Measurements from ENCODE around the gene SYPL1. TPM values are rescaled to one million over a fixed set of nuclear protein-coding genes. Genes with fewer than 3 reads are reported as not detected.

Gene SYPL1
- total RNA-seq, 1 experiment from 2014 or later, result 78.0 TPM

DNA sequence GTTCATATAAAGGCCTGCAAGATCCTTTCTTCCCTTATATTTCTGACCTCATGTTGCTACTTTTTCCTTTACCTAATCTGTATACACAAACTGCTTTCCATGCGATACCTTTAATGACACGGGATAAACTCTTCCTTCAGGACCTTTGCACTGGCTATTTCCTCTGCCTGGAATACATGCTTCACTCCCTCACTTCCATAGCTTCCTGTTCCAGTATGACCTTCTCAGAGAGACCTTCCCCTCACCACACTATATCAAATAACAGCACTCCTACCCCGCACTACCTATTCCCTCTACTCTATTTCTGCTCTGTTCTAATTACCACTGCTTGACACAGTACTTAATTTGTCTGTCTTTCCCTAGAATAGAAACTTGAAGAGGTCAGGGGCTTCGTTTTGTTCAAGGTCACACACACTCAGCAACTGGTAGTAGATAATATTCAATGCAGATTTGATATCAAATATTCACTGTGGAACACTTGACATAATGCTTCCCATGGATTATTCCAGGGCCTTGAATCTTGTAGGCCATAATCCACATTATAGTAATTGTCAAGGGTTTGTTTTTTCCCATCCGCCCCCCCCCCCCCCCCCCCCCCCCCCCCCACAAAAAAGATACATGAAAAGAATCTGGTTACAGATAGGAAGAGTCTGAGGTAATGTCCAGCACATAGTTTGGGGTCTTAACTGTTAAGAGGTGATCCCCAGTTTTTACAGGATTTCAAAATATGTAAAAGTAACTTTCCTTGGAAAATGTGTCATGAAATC is 11.1 kb downstream of the SYPL1 start:
- no peak for ATAC-seq
- CTCF ChIA-PET, result no interaction called here
- no peaks in the 10 kb centered on the region for H3K9me3 ChIP-seq (ENCODE audit: control insufficient read depth in 1 of 2, insufficient read depth in 1 of 2, low read depth in 1 of 2, low read length in 2 of 2)
- intact Hi-C loops (cut with micrococcal nuclease), result no loop called here
- no TSS peak for BruUV-seq (replicated peaks)
- no peak overlapping the region for H3K4me3 ChIP-seq (replicated peaks in 1 of 2; ENCODE audit: low read depth in 1 of 2, low read length in 2 of 2)
- H2AFZ ChIP-seq (ENCODE audit: low read depth, low read length, poor library complexity, severe bottlenecking), result no peak overlapping the region
- DNase-seq (ENCODE audit: low read depth, low spot score), result no peak
- RAD21 ChIA-PET (ENCODE audit: low non-redundant PET in 1 of 2, low total read pairs in 2 of 2, uncharacterized antibody in 2 of 2, unreplicated experiment in 2 of 2), result no interaction called here
- peaks cover 31% of the 10 kb centered on the region for H4K20me1 ChIP-seq (ENCODE audit: insufficient read depth)
- peaks cover 4 to 24% of the 10 kb centered on the region in 2 experiments; a peak in 2 of 4 replicates for H3K4me1 ChIP-seq (ENCODE audit: control insufficient read depth in 1 of 2, insufficient read depth in 2 of 2, low read length in 2 of 2)
- POLR2A ChIA-PET, result no interaction called here
- H3K27ac ChIP-seq (ENCODE audit: low read depth, low read length), result no peak overlapping the region
- no peak for TF ChIP-seq EZH2phosphoT487 (IDR thresholded peaks at IDR 0.05; ENCODE audit: borderline replicate concordance)
- no peak for TF ChIP-seq SP1 (IDR thresholded peaks at IDR 0.05; ENCODE audit: low read depth)
- H3K9me2 ChIP-seq (ENCODE audit: insufficient read depth), result no peaks in the 10 kb centered on the region
- H3K9ac ChIP-seq (ENCODE audit: low read length), result no peak overlapping the region
- H3K27me3 ChIP-seq (ENCODE audit: insufficient read depth, low read length), result no peaks in the 10 kb centered on the region
- H3K4me2 ChIP-seq (ENCODE audit: low read length), result no peak overlapping the region
- H3K79me2 ChIP-seq (ENCODE audit: insufficient read depth, low read length), result peaks cover 81% of the 10 kb centered on the region
- peaks cover 3 to 9% of the 10 kb centered on the region in 2 experiments; a peak in 3 of 4 replicates for H3K36me3 ChIP-seq (ENCODE audit: control insufficient read depth in 1 of 2, insufficient read depth in 2 of 2, low read length in 2 of 2)

- ChIA-PET CTCF (no interaction called here), RAD21 (ENCODE audit: low non-redundant PET in 1 of 2, low total read pairs in 2 of 2, uncharacterized antibody in 2 of 2, unreplicated experiment in 2 of 2) (no interaction called here), POLR2A (no interaction called here)
- Histone ChIP-seq H2AFZ (ENCODE audit: low read depth, low read length, poor library complexity, severe bottlenecking) (no peak overlapping the region), H4K20me1 (ENCODE audit: insufficient read depth) (peaks cover 21% of the 10 kb centered on the region), H3K36me3 (ENCODE audit: control insufficient read depth in 1 of 2, insufficient read depth in 2 of 2, low read length in 2 of 2) (peaks cover 3 to 13% of the 10 kb centered on the region in 2 experiments; a peak in 3 of 4 replicates), H3K9me2 (ENCODE audit: insufficient read depth) (no peaks in the 10 kb centered on the region), H3K4me3 (replicated peaks in 1 of 2; ENCODE audit: low read depth in 1 of 2, low read length in 2 of 2) (no peak overlapping the region), H3K79me2 (ENCODE audit: insufficient read depth, low read length) (peaks cover 66% of the 10 kb centered on the region), H3K9me3 (ENCODE audit: control insufficient read depth in 1 of 2, insufficient read depth in 1 of 2, low read depth in 1 of 2, low read length in 2 of 2) (no peaks in the 10 kb centered on the region), H3K9ac (ENCODE audit: low read length) (no peak overlapping the region), H3K27me3 (ENCODE audit: insufficient read depth, low read length) (no peaks in the 10 kb centered on the region), H3K4me2 (ENCODE audit: low read length) (no peak overlapping the region), H3K27ac (ENCODE audit: low read depth, low read length) (no peak overlapping the region), H3K4me1 (ENCODE audit: control insufficient read depth in 1 of 2, insufficient read depth in 2 of 2, low read length in 2 of 2) (peaks cover 4 to 24% of the 10 kb centered on the region in 2 experiments; a peak in 2 of 4 replicates)
- no peak for DNase-seq (ENCODE audit: low read depth, low spot score)
- intact Hi-C loops (cut with micrococcal nuclease), result no loop called here
- no peak for TF ChIP-seq REST (IDR thresholded peaks at IDR 0.05; ENCODE audit: low read depth)
- TF ChIP-seq ATF3 (IDR thresholded peaks at IDR 0.05), result no peak
- TF ChIP-seq JUND (IDR thresholded peaks at IDR 0.05), result no peak
- TF ChIP-seq POLR2AphosphoS5 (IDR thresholded peaks at IDR 0.05; ENCODE audit: low read depth, low read length), result no peak
- no peak for TF ChIP-seq SIN3A (IDR thresholded peaks at IDR 0.05; ENCODE audit: low read depth)
- no peak for TF ChIP-seq FOSL1 (IDR thresholded peaks at IDR 0.05; ENCODE audit: low read depth)
- TF ChIP-seq CTCF (IDR thresholded peaks at IDR 0.05 in 2 of 3, conservative IDR thresholded peaks at IDR 0.05 in 1 of 3; ENCODE audit: borderline replicate concordance in 1 of 3, insufficient read depth in 1 of 3, low read depth in 2 of 3, low read length in 2 of 3), result no peak
- no peak for TF ChIP-seq EZH2 (IDR thresholded peaks at IDR 0.05)
- TF ChIP-seq CEBPB (IDR thresholded peaks at IDR 0.05; ENCODE audit: low read depth), result no peak
- BruUV-seq (replicated peaks), result no TSS peak
- no peak for ATAC-seq
Measured at GRCh38 chr7:106099539-106099938, 12.6 kb downstream of the SYPL1 start.

Measured in HCT116 (cell line).